PFSK-1 (cell line): ENCODE results near the gene PLA2G4A.

Experiments used
- FOXP2 ChIP-seq: optimal IDR thresholded peaks from 2 replicates; pipeline ENCODE3; 2011; ENCODE audit warnings: borderline replicate concordance, control low read depth, inconsistent platforms; ENCODE audit not compliant: insufficient read depth; ENCODE audit errors: extremely low read length, extremely low read depth
- POLR2AphosphoS5 ChIP-seq: IDR thresholded peaks from 2 replicates; pipeline ENCODE4 v1.6.1; 2012; ENCODE audit warnings: low read depth, mild to moderate bottlenecking, control low read depth, low read length, moderate library complexity
- SIN3A ChIP-seq: IDR thresholded peaks from 2 replicates; pipeline ENCODE4 v1.6.1; 2012; ENCODE audit warnings: mild to moderate bottlenecking, low read length, moderate library complexity, borderline replicate concordance; ENCODE audit not compliant: insufficient read depth
- TAF1 ChIP-seq: IDR thresholded peaks from 2 replicates; pipeline ENCODE4 v1.6.1; 2012; ENCODE audit warnings: low read length, control low read depth, borderline replicate concordance; ENCODE audit not compliant: insufficient read depth
- TF ChIP-seq, protein P1 (sequence below), 2 experiments: IDR thresholded peaks; 2 replicates each; pipeline versions ENCODE4 v1.6.1 to v1.8.0; 2011 to 2012; ENCODE audit warnings: low read depth in 2 of 2, low read length in 2 of 2, control low read depth in 1 of 2, inconsistent platforms in 1 of 2, mild to moderate bottlenecking in 1 of 2, moderate library complexity in 1 of 2; ENCODE audit not compliant: insufficient read depth in 1 of 2

PLA2G4A gene

DNA sequence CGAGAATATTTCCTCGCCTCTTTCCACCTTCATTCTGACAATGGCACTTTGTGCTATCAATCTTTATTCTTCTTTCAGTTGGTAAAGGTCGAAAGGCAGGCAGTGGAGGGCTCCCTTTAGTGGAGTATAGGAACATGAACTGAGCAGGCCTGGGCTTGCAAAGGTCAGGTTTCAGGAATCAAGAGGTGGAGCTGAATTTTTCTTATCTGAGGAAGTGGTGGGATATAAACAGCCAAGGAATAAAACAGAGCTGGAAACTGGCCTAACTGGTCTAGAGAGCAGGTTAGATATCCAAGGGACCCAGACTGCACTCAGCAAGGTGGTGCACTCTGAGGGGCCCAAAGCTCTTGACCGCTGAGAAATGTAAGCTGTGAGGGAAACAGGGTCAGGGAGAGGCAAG is 99.1 kb downstream of the PLA2G4A start:
- no peak for TF ChIP-seq SIN3A
- TF ChIP-seq POLR2AphosphoS5: no peak
- no peak for TF ChIP-seq TAF1
- TF ChIP-seq FOXP2: no peak
- TF ChIP-seq, protein P1, sequence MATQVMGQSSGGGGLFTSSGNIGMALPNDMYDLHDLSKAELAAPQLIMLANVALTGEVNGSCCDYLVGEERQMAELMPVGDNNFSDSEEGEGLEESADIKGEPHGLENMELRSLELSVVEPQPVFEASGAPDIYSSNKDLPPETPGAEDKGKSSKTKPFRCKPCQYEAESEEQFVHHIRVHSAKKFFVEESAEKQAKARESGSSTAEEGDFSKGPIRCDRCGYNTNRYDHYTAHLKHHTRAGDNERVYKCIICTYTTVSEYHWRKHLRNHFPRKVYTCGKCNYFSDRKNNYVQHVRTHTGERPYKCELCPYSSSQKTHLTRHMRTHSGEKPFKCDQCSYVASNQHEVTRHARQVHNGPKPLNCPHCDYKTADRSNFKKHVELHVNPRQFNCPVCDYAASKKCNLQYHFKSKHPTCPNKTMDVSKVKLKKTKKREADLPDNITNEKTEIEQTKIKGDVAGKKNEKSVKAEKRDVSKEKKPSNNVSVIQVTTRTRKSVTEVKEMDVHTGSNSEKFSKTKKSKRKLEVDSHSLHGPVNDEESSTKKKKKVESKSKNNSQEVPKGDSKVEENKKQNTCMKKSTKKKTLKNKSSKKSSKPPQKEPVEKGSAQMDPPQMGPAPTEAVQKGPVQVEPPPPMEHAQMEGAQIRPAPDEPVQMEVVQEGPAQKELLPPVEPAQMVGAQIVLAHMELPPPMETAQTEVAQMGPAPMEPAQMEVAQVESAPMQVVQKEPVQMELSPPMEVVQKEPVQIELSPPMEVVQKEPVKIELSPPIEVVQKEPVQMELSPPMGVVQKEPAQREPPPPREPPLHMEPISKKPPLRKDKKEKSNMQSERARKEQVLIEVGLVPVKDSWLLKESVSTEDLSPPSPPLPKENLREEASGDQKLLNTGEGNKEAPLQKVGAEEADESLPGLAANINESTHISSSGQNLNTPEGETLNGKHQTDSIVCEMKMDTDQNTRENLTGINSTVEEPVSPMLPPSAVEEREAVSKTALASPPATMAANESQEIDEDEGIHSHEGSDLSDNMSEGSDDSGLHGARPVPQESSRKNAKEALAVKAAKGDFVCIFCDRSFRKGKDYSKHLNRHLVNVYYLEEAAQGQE (IDR thresholded peaks at IDR 0.05; ENCODE audit: insufficient read depth in 1 of 2, low read depth in 2 of 2, low read length in 2 of 2): no peak

DNA sequence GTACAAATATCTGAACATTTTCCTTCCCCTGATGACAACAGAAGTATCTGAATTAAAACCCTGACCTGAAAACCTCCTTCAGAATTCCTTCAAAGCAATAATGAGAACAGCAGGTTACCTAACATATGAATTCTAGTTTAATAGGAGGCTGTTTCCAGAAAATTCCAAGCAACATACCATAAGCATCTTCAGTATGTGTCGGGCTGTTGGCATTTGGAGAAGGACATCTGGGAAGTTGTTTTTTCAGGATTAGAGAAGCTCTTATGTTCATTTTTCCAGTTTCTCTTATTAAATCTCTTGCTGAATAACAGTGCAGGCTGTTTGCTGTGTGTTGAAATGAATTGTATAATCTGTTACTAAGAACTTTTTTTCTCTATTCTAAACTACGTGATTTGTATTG is 101.5 kb downstream of the PLA2G4A start:
- TF ChIP-seq FOXP2 (no peak), SIN3A (no peak)
- TF ChIP-seq, protein P1 (IDR thresholded peaks at IDR 0.05; ENCODE audit: insufficient read depth in 1 of 2, low read depth in 2 of 2, low read length in 2 of 2): no peak

DNA sequence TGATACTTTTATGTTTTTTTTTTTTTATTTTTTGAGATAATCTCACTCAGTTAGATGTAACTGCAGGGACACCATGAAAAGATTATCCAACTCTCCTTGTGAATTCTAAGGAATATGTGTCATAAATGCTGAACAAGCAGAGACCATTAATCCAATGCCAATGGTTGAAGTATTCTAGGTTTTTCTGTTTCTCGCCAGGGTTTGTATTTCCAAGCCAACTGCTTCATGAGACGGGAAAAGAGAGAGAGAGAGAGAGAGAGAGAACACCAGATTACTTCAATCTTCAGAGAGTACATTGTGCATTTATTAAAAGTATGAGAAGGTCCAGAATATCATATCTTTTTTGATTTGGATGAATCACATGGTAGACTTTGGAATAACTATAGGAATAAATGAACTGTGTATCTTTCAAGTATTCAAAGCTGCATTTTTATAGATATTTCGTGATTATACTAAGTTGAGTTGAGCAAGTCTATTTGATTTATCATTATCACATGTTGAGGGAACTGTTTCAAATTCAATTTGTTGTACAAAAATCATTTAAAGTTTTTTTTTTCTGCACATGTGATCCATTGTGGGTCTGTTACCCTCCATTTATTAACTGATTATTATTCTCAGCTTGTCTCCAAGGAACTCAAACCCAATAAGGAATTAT is 108.4 kb downstream of the PLA2G4A start:
- TF ChIP-seq TAF1: no peak
- no peak for TF ChIP-seq SIN3A

DNA sequence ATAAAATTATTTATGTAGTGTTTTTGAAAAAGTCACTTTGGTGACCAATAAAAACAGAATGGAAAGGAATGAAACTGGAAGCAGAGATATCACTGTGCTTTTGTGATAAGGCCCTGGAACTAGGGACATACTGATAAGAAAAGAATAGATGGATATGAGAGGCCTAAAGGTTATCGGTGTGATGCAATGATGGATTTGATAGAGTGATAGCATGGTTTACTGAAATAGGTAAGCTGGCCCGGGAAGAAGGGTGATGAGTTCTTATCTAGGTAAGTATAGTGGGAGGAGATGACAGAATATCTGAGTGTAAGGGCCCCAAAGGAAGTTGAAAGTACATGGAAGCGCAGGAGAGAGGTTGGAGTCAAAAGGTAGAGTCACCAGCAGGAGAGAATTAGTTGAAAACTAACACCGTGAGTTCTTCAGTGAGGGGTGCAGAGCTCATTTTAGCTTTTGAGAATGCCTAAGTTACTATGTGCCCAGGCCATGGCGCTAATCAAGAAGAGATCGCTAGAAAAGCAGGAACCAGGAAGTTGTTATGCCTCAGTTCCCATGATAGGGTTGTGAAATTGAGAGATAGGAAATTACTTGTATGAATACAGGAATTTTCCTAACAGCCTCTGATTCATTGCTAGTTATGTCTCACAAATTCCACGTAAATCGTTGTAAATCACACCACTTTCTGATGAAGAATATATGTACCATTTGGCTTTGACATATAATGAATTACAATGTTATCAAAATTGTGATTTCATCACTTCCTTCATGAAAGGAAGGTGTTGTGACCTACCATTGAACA is 115.3 kb downstream of the PLA2G4A start:
- TF ChIP-seq TAF1: no peak
- TF ChIP-seq SIN3A: no peak
- no peak for TF ChIP-seq FOXP2

DNA sequence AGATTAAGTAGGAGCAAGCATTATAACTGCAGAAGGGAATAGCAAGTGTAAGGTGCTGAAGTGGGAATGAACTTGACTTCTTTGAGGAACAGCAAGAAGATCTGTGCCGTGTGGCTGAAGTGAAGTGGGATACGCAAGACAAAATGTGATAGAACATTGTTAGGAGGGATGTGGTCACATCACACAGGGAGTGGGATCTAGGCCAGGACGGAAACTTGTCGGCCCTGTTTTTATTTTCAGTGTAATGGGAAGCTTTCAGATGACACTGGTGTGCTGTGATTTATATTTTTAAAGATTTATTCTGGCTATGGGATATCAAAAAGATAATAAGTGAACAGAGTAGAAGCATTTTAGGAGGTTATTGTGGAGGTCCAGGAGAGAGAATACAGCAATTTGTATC is 116.4 kb downstream of the PLA2G4A start:
- TF ChIP-seq POLR2AphosphoS5: no peak
- no peak for TF ChIP-seq TAF1

DNA sequence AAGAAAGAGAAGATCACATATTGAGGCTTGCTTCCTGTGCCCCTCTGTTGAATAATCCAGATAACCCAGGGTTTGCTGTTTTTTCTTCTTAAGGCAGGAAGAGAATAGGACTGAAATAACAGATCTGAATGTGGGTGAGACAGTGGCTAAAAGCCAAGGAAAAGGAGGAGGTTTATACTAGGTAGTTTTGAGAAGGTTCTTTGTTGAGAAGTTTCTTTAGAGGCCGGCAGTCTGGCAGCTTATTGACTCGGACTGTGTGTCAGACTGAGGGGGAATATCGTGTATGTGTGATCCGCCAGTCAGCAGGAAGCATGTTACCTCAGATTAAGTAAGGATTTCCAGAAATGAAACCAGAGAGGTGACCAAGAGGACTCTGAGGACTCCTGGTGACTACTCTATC is 119.8 kb downstream of the PLA2G4A start:
- TF ChIP-seq FOXP2 (no peak), POLR2AphosphoS5 (no peak)
- TF ChIP-seq, protein P1 (IDR thresholded peaks at IDR 0.05; ENCODE audit: insufficient read depth in 1 of 2, low read depth in 2 of 2, low read length in 2 of 2): no peak
